Endometrium (tissue), 2 donors: Measurements from ENCODE around the gene MBD3L3.
"Not testable (repeated sequence)": the region's sequence is repeated elsewhere in the genome, so short reads cannot be mapped to it uniquely, and the experiment has no call there.

ENCODE experiments used
- FAIRE-seq: peaks from 2 replicates; lab custom pipeline; 2012; peaks lifted over from hg19 to GRCh38; lab: Jason Lieb, UNC
- donor health status: control.
- donor health status: control.

The MBD3L3 gene

GRCh38 chr19:7063339-7063738 is 4.9 kb upstream of the MBD3L3 start:
- no peak for FAIRE-seq

- not testable (repeated sequence) for FAIRE-seq
Measured at GRCh38 chr19:7059977-7060376, 1.5 kb upstream of the MBD3L3 start.

- FAIRE-seq = not testable (repeated sequence)
Measured at GRCh38 chr19:7056371-7056770, 2.1 kb downstream of the MBD3L3 start.

- not testable (repeated sequence) for FAIRE-seq
Measured at GRCh38 chr19:7055679-7056078, 2.8 kb downstream of the MBD3L3 start.

- FAIRE-seq = peak; percentile 51
Measured at GRCh38 chr19:7054635-7055368, 3.7 kb downstream of the MBD3L3 start.

GRCh38 chr19:7052896-7053295 is 5.6 kb downstream of the MBD3L3 start:
- not testable (repeated sequence) for FAIRE-seq

- not testable (repeated sequence) for FAIRE-seq
Measured at GRCh38 chr19:7051421-7051820, 7.1 kb downstream of the MBD3L3 start.

GRCh38 chr19:7049021-7049420 is 9.5 kb downstream of the MBD3L3 start, which contains the start of gene MBD3L2:
Gene MBD3L2, plus strand, starts transcription at chr19:7049321. Its CDS starts 53 bp downstream, at chr19:7049374.
- FAIRE-seq = not testable (repeated sequence)

GRCh38 chr19:7041563-7041962 is 16.9 kb downstream of the MBD3L3 start:
- not testable (repeated sequence) for FAIRE-seq

GRCh38 chr19:7040079-7040478 is 18.4 kb downstream of the MBD3L3 start, which contains the start of gene MBD3L4:
Gene MBD3L4, minus strand, starts transcription at chr19:7040179. Its CDS starts 35 bp downstream, at chr19:7040144.
- not testable (repeated sequence) for FAIRE-seq

GRCh38 chr19:7030278-7030677 is 28.2 kb downstream of the MBD3L3 start, which contains the start of gene MBD3L5:
Gene MBD3L5, plus strand, starts transcription at chr19:7030578. Its CDS starts 34 bp downstream, at chr19:7030612.
- not testable (repeated sequence) for FAIRE-seq

- FAIRE-seq = not testable (repeated sequence)
Measured at GRCh38 chr19:7028790-7029189, 29.7 kb downstream of the MBD3L3 start.

- FAIRE-seq = not testable (repeated sequence)
Measured at GRCh38 chr19:7021331-7021730, 37.1 kb downstream of the MBD3L3 start, which contains the start of gene MBD3L2B. Gene MBD3L2B, minus strand, starts transcription at chr19:7021431. Its CDS starts 34 bp downstream, at chr19:7021397.

- no peak for FAIRE-seq
Measured at GRCh38 chr19:7018828-7019227, 39.6 kb downstream of the MBD3L3 start.

GRCh38 chr19:7013678-7014077 is 44.8 kb downstream of the MBD3L3 start:
- FAIRE-seq = no peak

- no peak for FAIRE-seq
Measured at GRCh38 chr19:7010722-7011593, 47.5 kb downstream of the MBD3L3 start.

GRCh38 chr19:7007859-7008258 is 50.6 kb downstream of the MBD3L3 start:
- no peak for FAIRE-seq
